ENCODE results near the gene UNC119B.
A peak's percentile ranks its signal among the peaks of the same experiment; 100 is the strongest.
"Not testable (repeated sequence)": the region's sequence is repeated elsewhere in the genome, so short reads cannot be mapped to it uniquely, and the experiment has no call there.

UNC119B gene

GRCh38 chr12:120710031-120710804, at the start of gene UNC119B:
Gene UNC119B, plus strand, starts transcription at chr12:120710458. Its CDS starts 17 bp downstream, at chr12:120710475.
- peak; percentile 82 for DNase-seq

GRCh38 chr12:120661432-120661831, 48.8 kb upstream of the UNC119B start:
- no peak for DNase-seq

GRCh38 chr12:120662879-120663278, 47.4 kb upstream of the UNC119B start:
- no peak for DNase-seq

GRCh38 chr12:120663741-120664140, 46.5 kb upstream of the UNC119B start:
- no peak for DNase-seq

GRCh38 chr12:120666571-120667390, 43.5 kb upstream of the UNC119B start:
- DNase-seq: peak; percentile 44

GRCh38 chr12:120668091-120668867, 42.0 kb upstream of the UNC119B start:
- no peak for DNase-seq

GRCh38 chr12:120668868-120669840, 41.1 kb upstream of the UNC119B start:
- DNase-seq: peak; percentile 56

GRCh38 chr12:120670237-120670636, 40.0 kb upstream of the UNC119B start:
- DNase-seq: not testable (repeated sequence)

GRCh38 chr12:120670667-120671066, 39.6 kb upstream of the UNC119B start:
- DNase-seq: no peak

- no peak for DNase-seq
Observed at GRCh38 chr12:120674097-120674636, 36.1 kb upstream of the UNC119B start.

- DNase-seq: no peak
Observed at GRCh38 chr12:120677765-120678473, 32.3 kb upstream of the UNC119B start.

- DNase-seq: no peak
Observed at GRCh38 chr12:120678572-120678971, 31.7 kb upstream of the UNC119B start.

- no peak for DNase-seq
Observed at GRCh38 chr12:120680165-120680738, 30.0 kb upstream of the UNC119B start.

GRCh38 chr12:120684523-120684932, 25.7 kb upstream of the UNC119B start:
- no peak for DNase-seq

GRCh38 chr12:120685522-120685921, 24.7 kb upstream of the UNC119B start:
- no peak for DNase-seq

GRCh38 chr12:120686151-120686689, 24.0 kb upstream of the UNC119B start:
- peak; percentile 95 for DNase-seq

- peak; percentile 99 for DNase-seq
Observed at GRCh38 chr12:120686690-120687577, 23.3 kb upstream of the UNC119B start, which contains the start of gene MLEC. Gene MLEC, plus strand, starts transcription at chr12:120687149. Its CDS starts 148 bp downstream, at chr12:120687297.

GRCh38 chr12:120687578-120688289, 22.5 kb upstream of the UNC119B start:
- peak; percentile 39 for DNase-seq
